NT2/D1 (cell line): Measurements from ENCODE around the gene C19orf81.

Experiments
- DNase-seq: peaks from one replicate; pipeline ENCODE4 v3.0.0-alpha.2; 2011; ENCODE audit warnings: low read depth, low spot score
- H3K27me3 ChIP-seq: 2 replicates; pipeline ENCODE4 v1.6.0; 2011; ENCODE audit warnings: mild to moderate bottlenecking; ENCODE audit not compliant: insufficient read length, insufficient read depth
- H3K36me3 ChIP-seq: 2 replicates; pipeline ENCODE4 v1.6.1; 2011; ENCODE audit warnings: mild to moderate bottlenecking, low read length, mixed read lengths; ENCODE audit not compliant: insufficient read depth, insufficient read length
- H3K4me1 ChIP-seq: 2 replicates; pipeline ENCODE4 v1.5.1; 2011; ENCODE audit not compliant: insufficient read depth, insufficient read length
- H3K4me3 ChIP-seq: 2 replicates; pipeline ENCODE4 v1.5.1; 2011; ENCODE audit warnings: low read depth; ENCODE audit not compliant: insufficient read length
- H3K9ac ChIP-seq: 2 replicates; pipeline ENCODE4 v1.6.0; 2011; ENCODE audit warnings: low read depth; ENCODE audit not compliant: insufficient read length
- H3K9me3 ChIP-seq: 2 replicates; pipeline ENCODE4 v1.5.1; 2011; ENCODE audit warnings: mild to moderate bottlenecking, low read length; ENCODE audit not compliant: insufficient read depth
- SUZ12 ChIP-seq: IDR thresholded peaks from 2 replicates; pipeline ENCODE4 v1.6.1; 2011; ENCODE audit not compliant: insufficient read length, insufficient read depth; ENCODE audit errors: extremely low read depth
- YY1 ChIP-seq: IDR thresholded peaks from 2 replicates; pipeline ENCODE4 v1.6.1; 2011; ENCODE audit not compliant: insufficient read length, insufficient read depth
- ZNF274 ChIP-seq: IDR thresholded peaks from 2 replicates; pipeline ENCODE4 v1.6.1; 2011; ENCODE audit warnings: mild to moderate bottlenecking, low read depth, low read length

C19orf81 gene

GRCh38 chr19:50662651-50663481 is 13.6 kb downstream of the C19orf81 start:
- Histone ChIP-seq H3K27me3 (peaks cover 12% of the 10 kb centered on the region), H3K4me1 (peaks cover 9% of the 10 kb centered on the region), H3K36me3 (no peaks in the 10 kb centered on the region), H3K4me3 (no peak overlapping the region), H3K9me3 (peaks cover 7% of the 10 kb centered on the region; the same call in 1 of the 2 replicates), H3K9ac (no peak overlapping the region)
- DNase-seq: no peak
- TF ChIP-seq YY1 (no peak), SUZ12 (no peak), ZNF274 (no peak)

- no peak overlapping the region for H3K4me3 ChIP-seq
- no peak for TF ChIP-seq ZNF274
- no peak for TF ChIP-seq SUZ12
- TF ChIP-seq YY1: no peak
- no peak overlapping the region for H3K9ac ChIP-seq
- DNase-seq: no peak
- peaks cover 9% of the 10 kb centered on the region for H3K4me1 ChIP-seq
- no peaks in the 10 kb centered on the region for H3K36me3 ChIP-seq
- H3K27me3 ChIP-seq: peaks cover 16% of the 10 kb centered on the region
- H3K9me3 ChIP-seq: peaks cover 7% of the 10 kb centered on the region; the same call in 1 of the 2 replicates
Observed at GRCh38 chr19:50663482-50663790, 14.2 kb downstream of the C19orf81 start.

- H3K9ac ChIP-seq: no peak overlapping the region
- H3K9me3 ChIP-seq: peaks cover 7% of the 10 kb centered on the region; the same call in 1 of the 2 replicates
- peaks cover 20% of the 10 kb centered on the region for H3K27me3 ChIP-seq
- no peak for DNase-seq
- no peak overlapping the region for H3K4me3 ChIP-seq
- peaks cover 9% of the 10 kb centered on the region for H3K4me1 ChIP-seq
- TF ChIP-seq SUZ12: no peak
- no peak for TF ChIP-seq ZNF274
- no peak for TF ChIP-seq YY1
- H3K36me3 ChIP-seq: no peaks in the 10 kb centered on the region
Observed at GRCh38 chr19:50664204-50664603, 15.0 kb downstream of the C19orf81 start.

GRCh38 chr19:50666346-50667176 is 17.3 kb downstream of the C19orf81 start:
- peaks cover 7% of the 10 kb centered on the region; the same call in 1 of the 2 replicates for H3K9me3 ChIP-seq
- DNase-seq: no peak
- H3K4me1 ChIP-seq: peaks cover 6% of the 10 kb centered on the region
- peaks cover 20% of the 10 kb centered on the region for H3K27me3 ChIP-seq
- H3K36me3 ChIP-seq: no peaks in the 10 kb centered on the region
- TF ChIP-seq SUZ12 (no peak), ZNF274 (no peak), YY1 (no peak)
- no peak overlapping the region for H3K9ac ChIP-seq
- no peak overlapping the region for H3K4me3 ChIP-seq

GRCh38 chr19:50667177-50667758 is 18.0 kb downstream of the C19orf81 start:
- Histone ChIP-seq H3K27me3 (peaks cover 20% of the 10 kb centered on the region), H3K9ac (no peak overlapping the region), H3K36me3 (no peaks in the 10 kb centered on the region), H3K9me3 (peaks cover 7% of the 10 kb centered on the region; the same call in 1 of the 2 replicates), H3K4me1 (peaks cover 5% of the 10 kb centered on the region), H3K4me3 (no peak overlapping the region)
- DNase-seq: no peak
- TF ChIP-seq YY1: no peak
- TF ChIP-seq SUZ12: no peak
- TF ChIP-seq ZNF274: no peak

GRCh38 chr19:50667759-50668231 is 18.6 kb downstream of the C19orf81 start:
- Histone ChIP-seq H3K27me3 (peaks cover 20% of the 10 kb centered on the region), H3K4me1 (peaks cover 4% of the 10 kb centered on the region), H3K36me3 (no peaks in the 10 kb centered on the region), H3K4me3 (peak overlapping the region; percentile 30), H3K9ac (peak overlapping the region; percentile 42), H3K9me3 (peaks cover 7% of the 10 kb centered on the region; the same call in 1 of the 2 replicates)
- no peak for DNase-seq
- TF ChIP-seq ZNF274 (no peak), SUZ12 (no peak), YY1 (no peak)
